Measurements from ENCODE around the gene KCNH4.

KCNH4 gene

GRCh38 chr17:42200706-42201457, 19.9 kb upstream of the KCNH4 start:
- H3K27me3 ChIP-seq (ENCODE audit: insufficient read depth, low read length, poor library complexity): no peaks in the 10 kb centered on the region
- no peak for TF ChIP-seq CTCF (IDR thresholded peaks at IDR 0.05; ENCODE audit: borderline replicate concordance, extremely low read depth, low read length, poor library complexity, severe bottlenecking)
- no peak for TF ChIP-seq EZH2 (IDR thresholded peaks at IDR 0.05; ENCODE audit: borderline replicate concordance, low read depth, low read length, severe bottlenecking)

GRCh38 chr17:42199416-42200011, 18.6 kb upstream of the KCNH4 start:
- Histone ChIP-seq H3K79me2 (ENCODE audit: insufficient read depth, low read length) (no peaks in the 10 kb centered on the region), H3K4me3 (ENCODE audit: low read depth in 1 of 2, low read length in 2 of 2) (no peak overlapping the region), H3K9me3 (ENCODE audit: insufficient read depth, low read length, severe bottlenecking) (no peaks in the 10 kb centered on the region), H3K4me2 (ENCODE audit: insufficient read depth, low read length) (no peak overlapping the region), H3K9ac (ENCODE audit: low read depth, low read length) (no peak overlapping the region), H3K36me3 (ENCODE audit: insufficient read depth, low read length) (peaks cover 35% of the 10 kb centered on the region), H3K27ac (ENCODE audit: low read length) (no peak overlapping the region), H2AFZ (ENCODE audit: low read depth, low read length) (no peak overlapping the region), H3K4me1 (ENCODE audit: insufficient read depth, low read length) (peaks cover 6% of the 10 kb centered on the region), H3K27me3 (ENCODE audit: insufficient read depth, low read length, poor library complexity) (no peaks in the 10 kb centered on the region), H4K20me1 (ENCODE audit: insufficient read depth, low read length) (no peaks in the 10 kb centered on the region)
- no peak for ATAC-seq (ENCODE audit: insufficient read depth, low read depth)
- DNase-seq: no peak
- TF ChIP-seq CTCF (IDR thresholded peaks at IDR 0.05; ENCODE audit: borderline replicate concordance, extremely low read depth, low read length, poor library complexity, severe bottlenecking) (no peak), EZH2 (IDR thresholded peaks at IDR 0.05; ENCODE audit: borderline replicate concordance, low read depth, low read length, severe bottlenecking) (no peak)

More at GRCh38 chr17:42200706-42201457, 19.9 kb upstream of the KCNH4 start:
- Histone ChIP-seq H2AFZ (ENCODE audit: low read depth, low read length) (no peak overlapping the region), H3K4me2 (ENCODE audit: insufficient read depth, low read length) (no peak overlapping the region), H3K27ac (ENCODE audit: low read length) (no peak overlapping the region), H3K9me3 (ENCODE audit: insufficient read depth, low read length, severe bottlenecking) (no peaks in the 10 kb centered on the region), H3K9ac (ENCODE audit: low read depth, low read length) (no peak overlapping the region), H3K36me3 (ENCODE audit: insufficient read depth, low read length) (peaks cover 44% of the 10 kb centered on the region), H3K4me1 (ENCODE audit: insufficient read depth, low read length) (no peaks in the 10 kb centered on the region), H4K20me1 (ENCODE audit: insufficient read depth, low read length) (no peaks in the 10 kb centered on the region), H3K4me3 (ENCODE audit: low read depth in 1 of 2, low read length in 2 of 2) (no peak overlapping the region), H3K79me2 (ENCODE audit: insufficient read depth, low read length) (no peaks in the 10 kb centered on the region)
- ATAC-seq (ENCODE audit: insufficient read depth, low read depth) (no peak), DNase-seq (no peak)

GRCh38 chr17:42198897-42199296, 18.0 kb upstream of the KCNH4 start:
- no peaks in the 10 kb centered on the region for H3K9me3 ChIP-seq (ENCODE audit: insufficient read depth, low read length, severe bottlenecking)
- no peak overlapping the region for H3K27ac ChIP-seq (ENCODE audit: low read length)
- no peak overlapping the region for H3K4me2 ChIP-seq (ENCODE audit: insufficient read depth, low read length)
- no peak overlapping the region for H3K9ac ChIP-seq (ENCODE audit: low read depth, low read length)
- peaks cover 30% of the 10 kb centered on the region for H3K36me3 ChIP-seq (ENCODE audit: insufficient read depth, low read length)
- H3K27me3 ChIP-seq (ENCODE audit: insufficient read depth, low read length, poor library complexity): no peaks in the 10 kb centered on the region
- DNase-seq (no peak), ATAC-seq (ENCODE audit: insufficient read depth, low read depth) (no peak)
- H4K20me1 ChIP-seq (ENCODE audit: insufficient read depth, low read length): no peaks in the 10 kb centered on the region
- H2AFZ ChIP-seq (ENCODE audit: low read depth, low read length): no peak overlapping the region
- H3K4me3 ChIP-seq (ENCODE audit: low read depth in 1 of 2, low read length in 2 of 2): no peak overlapping the region
- H3K4me1 ChIP-seq (ENCODE audit: insufficient read depth, low read length): peaks cover 11% of the 10 kb centered on the region
- H3K79me2 ChIP-seq (ENCODE audit: insufficient read depth, low read length): peaks cover 4% of the 10 kb centered on the region; the same call in 1 of the 2 replicates
- TF ChIP-seq EZH2 (IDR thresholded peaks at IDR 0.05; ENCODE audit: borderline replicate concordance, low read depth, low read length, severe bottlenecking): no peak
- no peak for TF ChIP-seq CTCF (IDR thresholded peaks at IDR 0.05; ENCODE audit: borderline replicate concordance, extremely low read depth, low read length, poor library complexity, severe bottlenecking)

Data from DND-41 (cell line).